Activated naive CD4-positive, alpha-beta T cell treated with anti-CD3 and anti-CD28 coated beads for 36 hours (primary cell): Measurements from ENCODE around the gene SKP1. TPM values are rescaled to one million over a fixed set of nuclear protein-coding genes. Genes with fewer than 3 reads are reported as not detected.

Source experiments
- CTCF ChIA-PET: fragments of 350-600 bp; sonication (Branson Sonifier 250); formaldehyde crosslinking; loops from one replicate; lab custom pipeline; 2021; ENCODE audit warnings: antibody characterized with exemption; lab: Charles Lee
- DNase-seq: peaks from one replicate; pipeline ENCODE4 v3.0.0-alpha.2; 2020
- H3K27ac Mint-ChIP-seq: one replicate; pipeline ENCODE4 v1.8.0; 2021; ENCODE audit warnings: mild to moderate bottlenecking, mixed read lengths
- H3K27me3 Mint-ChIP-seq: one replicate; pipeline ENCODE4 v1.8.0; 2021; ENCODE audit warnings: low read depth, mixed read lengths
- H3K36me3 Mint-ChIP-seq: one replicate; pipeline ENCODE4 v1.8.0; 2021; ENCODE audit warnings: low read depth, mixed read lengths
- H3K4me1 Mint-ChIP-seq: one replicate; pipeline ENCODE4 v1.8.0; 2021; ENCODE audit warnings: low read depth, mixed read lengths
- H3K4me3 Mint-ChIP-seq: one replicate; pipeline ENCODE4 v1.8.0; 2021; ENCODE audit warnings: mild to moderate bottlenecking, moderate library complexity, mixed read lengths
- H3K9me3 Mint-ChIP-seq: one replicate; pipeline ENCODE4 v1.8.0; 2021; ENCODE audit warnings: mixed read lengths
- intact Hi-C: fragments of 100-400 bp; cut with micrococcal nuclease; formaldehyde crosslinking; loops from one replicate; pipeline ENCODE4 v1.15.1; 2023
- total RNA-seq, 2 experiments: library from RNA; stranded (reverse); gene quantifications; one replicate each; pipeline ENCODE4 v1.2.3, GENCODE V29; 2021

The SKP1 gene
- total RNA-seq, 2 experiments from 2014 or later = 307 to 309 TPM

DNA sequence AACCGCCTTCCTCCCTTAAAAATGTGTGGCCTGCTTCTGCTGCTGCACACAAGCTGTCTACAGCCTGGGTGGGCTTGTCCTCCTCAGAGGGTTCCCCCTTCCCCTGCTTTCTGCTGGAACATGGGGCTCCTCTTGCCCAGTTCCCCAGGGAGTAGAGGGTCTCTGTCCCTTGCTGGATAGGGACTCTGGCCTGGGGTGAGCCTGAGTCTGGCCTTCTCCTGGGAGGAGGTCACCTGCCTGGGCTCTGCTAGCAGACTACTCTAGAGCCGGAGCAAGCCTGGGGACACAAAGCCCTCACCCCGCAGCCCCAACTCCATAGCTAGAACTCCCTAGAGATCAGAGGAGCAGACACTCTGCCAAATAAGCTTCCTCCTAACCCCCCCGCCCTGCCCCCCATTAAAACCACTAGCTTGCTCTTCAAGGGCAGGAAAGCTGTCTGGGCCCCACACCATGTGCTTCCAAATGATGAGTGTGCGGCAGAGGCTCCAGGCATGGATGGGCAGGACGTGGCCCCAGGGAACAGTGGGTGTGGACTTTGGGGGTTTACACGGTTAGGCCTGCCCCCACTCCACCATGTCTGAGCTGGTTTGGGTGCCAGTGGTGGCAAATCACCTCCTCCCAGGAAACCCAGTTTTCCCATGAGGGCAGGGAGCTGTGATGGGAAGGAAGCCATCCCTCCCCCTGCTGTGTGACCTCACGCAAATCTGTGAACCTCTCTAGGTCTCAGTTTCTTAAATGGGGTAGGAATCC lies 52.3 kb downstream of the SKP1 start:
- Mint-ChIP-seq H3K27me3 (no peaks in the 10 kb centered on the region), H3K4me1 (peaks cover 100% of the 10 kb centered on the region), H3K36me3 (peaks cover 70% of the 10 kb centered on the region), H3K9me3 (no peaks in the 10 kb centered on the region), H3K4me3 (peak overlapping the region; percentile 79), H3K27ac (peak overlapping the region; percentile 90)
- CTCF ChIA-PET = interaction anchor here (1.3 to 22.6 kb wide), 5 partner anchors 8 to 83 kb away, joined by 3 to 437 read pairs (median 34); partner anchors contain the start of gene TCF7
- intact Hi-C loops = loop anchor here (1.0 kb wide), 2 partner anchors 8 kb away; no protein-coding TSS in a partner anchor
- peak; percentile 76 for DNase-seq

DNA sequence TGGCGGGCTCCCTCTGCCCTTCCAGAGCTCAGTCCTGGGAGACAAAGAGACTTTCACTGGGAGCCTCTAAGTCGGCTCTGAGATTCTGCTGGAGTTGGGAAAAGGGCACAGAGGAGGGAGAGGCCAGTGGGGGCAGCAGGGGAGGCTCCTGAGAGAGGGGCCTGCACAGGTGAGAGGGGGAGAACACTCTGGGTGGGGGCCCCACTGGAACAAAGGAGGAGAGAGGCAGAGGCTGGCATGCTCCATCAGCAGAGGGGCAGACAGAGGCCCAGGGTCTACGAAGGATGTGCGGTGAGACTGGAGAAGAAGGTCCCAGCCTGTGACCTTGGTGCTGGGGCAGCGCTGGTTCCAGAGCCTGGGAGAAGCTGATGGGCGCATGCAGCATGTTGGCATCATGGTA lies 53.4 kb downstream of the SKP1 start:
- Mint-ChIP-seq H3K36me3 (peaks cover 70% of the 10 kb centered on the region), H3K4me3 (peak overlapping the region; percentile 63), H3K9me3 (no peaks in the 10 kb centered on the region), H3K4me1 (peaks cover 100% of the 10 kb centered on the region), H3K27ac (peak overlapping the region; percentile 90), H3K27me3 (no peaks in the 10 kb centered on the region)
- CTCF ChIA-PET = interaction anchor here (4.8 to 22.6 kb wide), 3 partner anchors 10 to 82 kb away, joined by 34 to 437 read pairs (median 269); partner anchors contain the start of gene TCF7
- DNase-seq = no peak
- intact Hi-C loops = no loop called here

DNA sequence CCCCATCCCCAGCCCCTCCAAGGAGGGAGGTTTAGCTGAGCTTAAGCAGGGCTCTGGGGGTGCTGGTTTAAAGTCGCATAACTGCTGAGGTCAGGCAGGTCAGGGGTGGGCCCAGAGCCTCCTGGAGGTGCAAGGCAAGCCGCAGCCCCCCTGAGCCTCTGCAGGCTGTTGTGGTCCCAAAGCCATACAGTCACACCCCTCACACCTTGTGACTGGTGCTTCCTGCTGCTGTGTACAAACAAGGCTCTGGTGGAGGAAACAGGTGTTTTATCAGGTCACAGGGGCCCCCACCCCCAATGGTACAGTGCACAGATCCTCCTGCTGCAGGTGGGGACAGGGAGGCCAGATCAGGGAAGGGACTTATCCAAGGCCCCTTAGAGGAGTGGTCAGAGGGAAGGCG lies 54.2 kb downstream of the SKP1 start:
- Mint-ChIP-seq H3K4me1 (peaks cover 100% of the 10 kb centered on the region), H3K27ac (peak overlapping the region; percentile 90), H3K27me3 (no peaks in the 10 kb centered on the region), H3K4me3 (peak overlapping the region; percentile 63), H3K9me3 (no peaks in the 10 kb centered on the region), H3K36me3 (peaks cover 69% of the 10 kb centered on the region)
- intact Hi-C loops = no loop called here
- peak; percentile 66 for DNase-seq
- CTCF ChIA-PET = interaction anchor here (1.0 to 22.6 kb wide), 5 partner anchors 9 to 87 kb away, joined by 3 to 437 read pairs (median 34); partner anchors contain the start of gene TCF7

DNA sequence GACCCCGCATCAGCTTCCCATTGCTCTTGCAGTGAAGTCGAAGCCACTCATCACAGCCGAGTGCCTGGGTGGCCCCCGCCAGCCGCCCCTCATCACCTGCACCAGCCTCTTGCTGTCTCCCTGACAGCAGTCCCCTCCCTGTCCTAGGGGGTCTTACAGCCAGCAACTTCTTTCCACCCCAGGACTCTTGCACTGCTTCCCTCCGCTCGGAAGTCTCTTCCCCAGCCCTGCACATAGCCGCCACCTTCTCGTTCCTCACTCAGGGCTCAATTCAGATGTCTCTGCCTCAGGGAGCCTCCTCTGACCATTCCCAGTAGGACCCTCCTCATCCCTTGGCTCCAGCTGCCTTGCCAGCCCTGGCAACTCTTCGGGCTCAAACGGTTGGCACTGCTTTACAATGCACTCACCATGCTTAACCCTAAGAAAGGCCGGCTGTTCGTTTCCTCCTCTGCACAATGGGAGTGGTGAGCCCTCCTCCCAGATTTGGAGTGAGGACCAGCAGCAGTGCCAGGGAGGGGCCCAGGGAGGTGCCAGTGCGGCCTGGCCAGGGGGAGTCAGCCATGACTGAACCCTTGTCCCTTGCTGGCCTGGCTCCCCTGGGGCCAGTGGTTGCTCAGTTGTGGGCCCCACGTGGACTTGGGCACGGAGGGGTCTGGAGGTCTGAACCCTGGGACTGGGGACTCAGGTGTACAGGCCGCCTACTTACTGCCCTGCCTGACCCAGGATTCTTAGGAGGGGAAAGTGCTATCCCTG lies 56.2 kb downstream of the SKP1 start:
- H3K36me3 Mint-ChIP-seq = peaks cover 77% of the 10 kb centered on the region
- no peaks in the 10 kb centered on the region for H3K27me3 Mint-ChIP-seq
- peaks cover 92% of the 10 kb centered on the region for H3K4me1 Mint-ChIP-seq
- peak overlapping the region; percentile 86 for H3K27ac Mint-ChIP-seq
- H3K4me3 Mint-ChIP-seq = peak overlapping the region; percentile 77
- intact Hi-C loops = no loop called here
- H3K9me3 Mint-ChIP-seq = no peaks in the 10 kb centered on the region
- CTCF ChIA-PET = interaction anchor here (1.3 to 22.6 kb wide), 5 partner anchors 17 to 79 kb away, joined by 5 to 437 read pairs (median 26); no protein-coding TSS in a partner anchor
- no peak for DNase-seq

DNA sequence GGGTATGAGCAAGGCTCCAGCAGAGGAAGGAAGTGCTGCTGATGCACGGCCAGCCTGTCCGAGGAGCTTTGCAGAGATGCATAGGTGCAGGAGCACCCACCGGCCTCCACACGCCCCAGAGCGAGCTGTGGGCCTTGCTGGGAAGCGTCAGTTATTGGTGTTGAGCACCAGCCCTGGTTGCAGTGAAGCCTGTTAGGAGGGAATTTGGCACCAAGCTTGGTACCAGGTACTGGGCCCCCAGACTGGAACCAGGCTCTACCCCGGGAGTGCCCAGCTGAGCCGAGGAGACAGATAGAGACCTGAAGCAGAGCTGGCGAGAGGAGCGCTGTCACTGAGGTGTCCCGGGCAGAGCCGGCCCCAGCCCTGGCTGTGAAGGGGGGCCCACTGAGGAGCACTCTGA lies 57.0 kb downstream of the SKP1 start:
- H3K36me3 Mint-ChIP-seq = peaks cover 70% of the 10 kb centered on the region
- no peaks in the 10 kb centered on the region for H3K9me3 Mint-ChIP-seq
- peak overlapping the region; percentile 86 for H3K27ac Mint-ChIP-seq
- CTCF ChIA-PET = interaction anchor here (1.0 to 22.6 kb wide), 6 partner anchors 9 to 78 kb away, joined by 3 to 437 read pairs (median 16); no protein-coding TSS in a partner anchor
- DNase-seq = no peak
- peaks cover 84% of the 10 kb centered on the region for H3K4me1 Mint-ChIP-seq
- H3K4me3 Mint-ChIP-seq = peak overlapping the region; percentile 77
- intact Hi-C loops = loop anchor here (1.0 to 10.0 kb wide), 2 partner anchors 8 to 1695 kb away; no protein-coding TSS in a partner anchor
- no peaks in the 10 kb centered on the region for H3K27me3 Mint-ChIP-seq

DNA sequence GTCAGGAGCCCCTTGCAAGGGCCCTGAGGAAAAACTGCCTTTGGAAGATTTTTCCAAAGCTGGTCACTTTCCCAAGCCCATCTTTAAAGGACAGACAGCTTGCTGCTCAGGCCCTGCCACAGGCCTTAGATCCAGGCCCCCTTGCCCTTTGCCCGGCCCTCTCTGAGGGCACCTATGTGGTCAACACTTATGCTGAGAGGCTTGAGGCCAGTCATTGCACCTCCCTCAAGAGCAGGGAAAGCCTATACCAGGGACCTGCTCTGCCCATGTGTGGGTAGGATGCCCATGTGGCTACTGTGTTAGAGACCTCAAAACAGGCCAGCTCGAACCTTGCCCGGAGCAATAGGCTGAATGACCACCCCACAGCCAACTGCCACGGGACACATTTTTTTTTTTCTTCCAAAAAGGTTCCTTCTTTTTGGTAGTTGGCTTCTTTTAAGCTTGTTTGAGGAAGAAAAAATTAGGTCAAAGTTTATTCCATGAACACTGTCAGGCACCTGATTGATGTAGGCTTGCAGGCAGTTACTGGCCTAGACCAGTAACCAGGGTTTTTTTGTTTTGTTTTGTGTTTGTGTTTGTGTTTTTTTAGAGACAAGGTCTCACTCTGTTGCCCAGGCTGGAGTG lies 58.4 kb downstream of the SKP1 start:
- H3K9me3 Mint-ChIP-seq = no peaks in the 10 kb centered on the region
- CTCF ChIA-PET = interaction anchor here (0.6 to 22.6 kb wide), 9 partner anchors 7 to 105 kb away, joined by 3 to 437 read pairs (median 5); no protein-coding TSS in a partner anchor
- intact Hi-C loops = loop anchor here (10.0 kb wide), 1 partner anchor 1694 kb away; no protein-coding TSS in a partner anchor
- H3K27ac Mint-ChIP-seq = peak overlapping the region; percentile 81
- no peaks in the 10 kb centered on the region for H3K27me3 Mint-ChIP-seq
- DNase-seq = no peak
- peak overlapping the region; percentile 77 for H3K4me3 Mint-ChIP-seq
- H3K4me1 Mint-ChIP-seq = peaks cover 74% of the 10 kb centered on the region
- H3K36me3 Mint-ChIP-seq = peaks cover 70% of the 10 kb centered on the region

DNA sequence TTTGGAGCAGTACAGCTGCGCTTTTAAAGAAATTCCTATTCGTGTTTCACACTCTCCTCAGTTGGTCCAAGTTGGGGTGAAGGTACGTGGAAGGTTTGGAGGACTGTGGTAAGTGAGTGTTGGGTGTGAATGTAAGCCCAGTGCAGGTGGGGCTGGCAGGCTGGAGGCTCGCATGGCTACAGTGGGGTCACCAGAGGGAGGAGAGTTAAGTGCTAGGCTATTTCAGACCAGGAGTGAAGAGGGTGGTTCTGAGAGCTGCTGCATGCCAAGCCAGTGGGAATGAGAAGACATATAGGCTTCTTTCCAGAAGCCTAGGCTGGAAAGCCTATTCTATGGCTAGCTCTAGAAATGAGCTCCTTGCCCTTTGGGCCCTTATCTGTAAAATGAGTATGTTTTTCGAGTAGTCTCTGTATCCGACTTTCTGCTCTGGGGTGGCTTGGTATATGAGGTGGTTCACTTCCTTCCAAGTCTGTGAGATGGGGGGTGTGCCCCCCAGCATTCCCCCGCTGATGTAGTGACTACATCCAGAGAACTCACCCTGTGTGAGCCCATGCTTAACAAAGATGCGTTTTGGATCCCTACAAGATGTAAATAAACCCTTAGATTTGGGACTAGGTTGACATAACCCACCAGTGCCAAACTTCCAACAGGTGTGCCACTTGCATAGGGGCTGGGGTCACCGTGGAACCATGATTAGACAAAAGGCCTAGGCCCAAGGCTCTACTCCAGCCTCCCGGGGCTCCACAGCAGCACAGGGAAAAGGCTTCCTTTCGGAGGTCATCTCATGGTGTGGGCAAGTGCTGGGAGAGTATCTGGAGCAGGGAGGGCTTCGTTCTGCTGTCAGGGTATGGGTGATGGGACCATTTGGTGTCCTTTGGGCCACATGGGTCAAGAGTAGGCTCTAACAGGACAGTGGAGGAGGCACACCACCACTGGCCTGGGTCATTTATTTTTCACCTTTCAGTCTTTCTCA lies 59.7 kb downstream of the SKP1 start:
- H3K4me1 Mint-ChIP-seq = peaks cover 71% of the 10 kb centered on the region
- DNase-seq = peak; percentile 42

DNA sequence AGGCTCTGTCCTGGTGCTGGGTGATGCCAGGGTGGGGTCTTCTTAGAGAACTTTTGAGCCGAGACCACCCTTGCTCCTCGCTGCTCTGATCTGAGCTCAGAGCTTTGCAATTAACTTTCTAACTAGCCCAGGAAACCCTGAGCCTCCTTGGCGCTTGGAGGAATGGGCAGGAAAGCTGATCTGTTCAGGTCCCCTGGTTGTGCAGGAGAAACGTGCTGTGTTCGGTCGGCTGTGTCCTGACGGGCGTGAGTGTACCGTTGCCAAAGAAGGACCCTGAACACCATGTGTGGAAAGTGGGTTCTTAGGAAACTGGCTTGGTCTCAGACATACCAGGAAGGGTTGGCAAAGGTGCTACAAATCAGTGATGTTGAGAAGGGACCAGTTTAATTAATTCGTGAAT lies 60.5 kb downstream of the SKP1 start:
- intact Hi-C loops = loop anchor here (1.0 to 10.0 kb wide), 2 partner anchors 8 to 1691 kb away; no protein-coding TSS in a partner anchor
- H3K9me3 Mint-ChIP-seq = no peaks in the 10 kb centered on the region
- H3K36me3 Mint-ChIP-seq = peaks cover 57% of the 10 kb centered on the region
- H3K4me1 Mint-ChIP-seq = peaks cover 71% of the 10 kb centered on the region
- no peaks in the 10 kb centered on the region for H3K27me3 Mint-ChIP-seq
- CTCF ChIA-PET = interaction anchor here (1.3 to 22.6 kb wide), 3 partner anchors 9 to 75 kb away, joined by 6 to 437 read pairs (median 269); no protein-coding TSS in a partner anchor
- H3K27ac Mint-ChIP-seq = peak overlapping the region; percentile 82
- no peak for DNase-seq
- H3K4me3 Mint-ChIP-seq = peak overlapping the region; percentile 77

More for the DNA sequence above, 59.7 kb downstream of the SKP1 start:
- CTCF ChIA-PET = interaction anchor here (1.3 to 22.6 kb wide), 6 partner anchors 8 to 76 kb away, joined by 5 to 437 read pairs (median 16); no protein-coding TSS in a partner anchor
- Mint-ChIP-seq H3K27me3 (no peaks in the 10 kb centered on the region), H3K36me3 (peaks cover 63% of the 10 kb centered on the region), H3K9me3 (no peaks in the 10 kb centered on the region), H3K4me3 (peak overlapping the region; percentile 77), H3K27ac (peak overlapping the region; percentile 82)
- intact Hi-C loops = loop anchor here (1.0 to 10.0 kb wide), 2 partner anchors 7 to 1692 kb away; no protein-coding TSS in a partner anchor

DNA sequence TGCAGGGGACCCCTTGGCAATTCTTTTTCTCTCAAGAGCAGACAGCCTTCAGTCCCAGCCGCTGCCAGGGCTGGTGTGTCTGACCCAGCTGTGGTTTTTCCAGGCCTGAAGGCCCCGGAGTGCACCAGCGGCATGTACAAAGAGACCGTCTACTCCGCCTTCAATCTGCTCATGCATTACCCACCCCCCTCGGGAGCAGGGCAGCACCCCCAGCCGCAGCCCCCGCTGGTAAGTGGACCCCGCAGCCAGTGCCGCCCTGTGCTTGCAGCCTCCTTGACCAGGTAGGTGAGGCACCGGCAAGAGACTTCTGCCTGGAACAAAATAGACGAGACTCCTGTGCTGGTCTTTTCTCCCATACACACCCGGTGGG lies 61.0 kb downstream of the SKP1 start:
- H3K36me3 Mint-ChIP-seq = peaks cover 52% of the 10 kb centered on the region
- H3K27me3 Mint-ChIP-seq = no peaks in the 10 kb centered on the region
- peak overlapping the region; percentile 77 for H3K4me3 Mint-ChIP-seq
- DNase-seq = no peak
- CTCF ChIA-PET = interaction anchor here (1.3 to 22.6 kb wide), 4 partner anchors 8 to 74 kb away, joined by 6 to 437 read pairs (median 152); no protein-coding TSS in a partner anchor
- H3K27ac Mint-ChIP-seq = peak overlapping the region; percentile 82
- peaks cover 71% of the 10 kb centered on the region for H3K4me1 Mint-ChIP-seq
- intact Hi-C loops = loop anchor here (1.0 to 10.0 kb wide), 3 partner anchors 9 to 1691 kb away; partner anchors contain the start of gene SKP1
- no peaks in the 10 kb centered on the region for H3K9me3 Mint-ChIP-seq

DNA sequence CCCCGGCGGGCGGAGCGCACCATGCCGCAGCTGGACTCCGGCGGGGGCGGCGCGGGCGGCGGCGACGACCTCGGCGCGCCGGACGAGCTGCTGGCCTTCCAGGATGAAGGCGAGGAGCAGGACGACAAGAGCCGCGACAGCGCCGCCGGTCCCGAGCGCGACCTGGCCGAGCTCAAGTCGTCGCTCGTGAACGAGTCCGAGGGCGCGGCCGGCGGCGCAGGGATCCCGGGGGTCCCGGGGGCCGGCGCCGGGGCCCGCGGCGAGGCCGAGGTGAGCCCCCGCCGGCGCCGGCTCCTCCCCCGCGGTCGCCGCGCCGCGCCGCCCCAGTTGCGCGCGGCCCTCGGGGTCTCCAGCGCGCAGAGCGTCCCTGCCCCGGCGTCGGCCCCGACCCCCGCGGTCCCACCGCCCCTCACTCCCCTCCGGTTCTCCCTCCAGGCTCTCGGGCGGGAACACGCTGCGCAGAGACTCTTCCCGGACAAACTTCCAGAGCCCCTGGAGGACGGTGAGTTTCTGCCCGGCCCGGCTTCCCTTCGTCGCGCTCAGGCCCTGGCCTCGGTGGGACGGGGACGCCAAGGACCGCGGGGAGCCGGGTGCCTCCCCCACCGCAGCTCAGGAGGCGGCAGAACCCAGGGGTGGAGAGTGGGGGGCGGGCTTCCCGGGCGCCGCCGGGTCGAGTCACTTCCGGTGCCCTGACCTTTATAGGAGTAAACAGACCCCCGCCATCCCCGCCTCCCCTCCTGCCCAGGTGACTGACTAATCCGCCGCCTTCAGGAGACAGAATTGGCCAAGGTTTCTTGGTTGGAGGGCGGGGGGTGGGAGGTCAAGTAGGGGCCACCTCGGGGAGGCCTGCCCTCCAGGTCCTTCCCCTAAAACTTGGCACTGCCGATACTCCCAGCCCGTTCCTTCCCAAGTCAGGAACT lies 61.6 kb downstream of the SKP1 start:
- H3K9me3 Mint-ChIP-seq = no peaks in the 10 kb centered on the region
- peak overlapping the region; percentile 77 for H3K4me3 Mint-ChIP-seq
- peak overlapping the region; percentile 82 for H3K27ac Mint-ChIP-seq
- H3K4me1 Mint-ChIP-seq = peaks cover 71% of the 10 kb centered on the region
- intact Hi-C loops = loop anchor here (1.0 to 10.0 kb wide), 8 partner anchors 17 to 1690 kb away; partner anchors contain the start of genes JADE2, PPP2CA and SKP1
- H3K36me3 Mint-ChIP-seq = peaks cover 46% of the 10 kb centered on the region
- peak; percentile 92 for DNase-seq
- CTCF ChIA-PET = interaction anchor here (0.7 to 22.6 kb wide), 4 partner anchors 9 to 74 kb away, joined by 3 to 437 read pairs (median 152); no protein-coding TSS in a partner anchor
- H3K27me3 Mint-ChIP-seq = no peaks in the 10 kb centered on the region
